Testis (tissue), 2 donors: ENCODE measurements around the gene UBE2U.

ENCODE experiments used
- POLR2A ChIP-seq: fragments of 450-650 bp; IDR thresholded peaks from one replicate; pipeline ENCODE4 v1.6.1; 2017; ENCODE audit warnings: antibody characterized with exemption, mild to moderate bottlenecking, moderate library complexity
- TF ChIP-seq, protein P1 (sequence below), 3 experiments: fragments of 450-650 bp in 2 of 3; fragments of 200-600 bp in 1 of 3; sonication (generic) in 1 of 3; IDR thresholded peaks; one replicate each; pipeline ENCODE4 v1.5.1; 2016 to 2019; ENCODE audit warnings: antibody characterized with exemption in 3 of 3, mild to moderate bottlenecking in 2 of 3, moderate library complexity in 1 of 3

DNA sequence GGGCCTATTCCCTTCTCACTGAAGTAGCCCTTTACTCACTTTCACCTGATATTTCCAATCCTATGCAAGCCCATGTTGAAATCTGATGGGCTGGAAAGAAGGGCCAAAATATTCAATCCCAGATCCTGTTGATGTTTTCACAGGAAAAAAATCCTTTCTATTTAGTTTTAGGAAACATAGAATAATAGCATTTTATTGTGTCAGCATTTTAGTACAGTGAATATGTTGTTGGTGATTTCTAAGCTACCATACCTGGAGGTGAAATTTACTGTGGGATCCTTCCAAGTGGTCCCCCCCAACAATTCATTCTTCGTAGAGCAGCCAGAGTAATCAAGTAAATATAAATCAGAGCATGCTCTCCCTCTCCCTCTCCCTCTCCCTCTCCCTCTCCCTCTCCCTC is 3.4 kb upstream of the UBE2U start:
- TF ChIP-seq, protein P1, sequence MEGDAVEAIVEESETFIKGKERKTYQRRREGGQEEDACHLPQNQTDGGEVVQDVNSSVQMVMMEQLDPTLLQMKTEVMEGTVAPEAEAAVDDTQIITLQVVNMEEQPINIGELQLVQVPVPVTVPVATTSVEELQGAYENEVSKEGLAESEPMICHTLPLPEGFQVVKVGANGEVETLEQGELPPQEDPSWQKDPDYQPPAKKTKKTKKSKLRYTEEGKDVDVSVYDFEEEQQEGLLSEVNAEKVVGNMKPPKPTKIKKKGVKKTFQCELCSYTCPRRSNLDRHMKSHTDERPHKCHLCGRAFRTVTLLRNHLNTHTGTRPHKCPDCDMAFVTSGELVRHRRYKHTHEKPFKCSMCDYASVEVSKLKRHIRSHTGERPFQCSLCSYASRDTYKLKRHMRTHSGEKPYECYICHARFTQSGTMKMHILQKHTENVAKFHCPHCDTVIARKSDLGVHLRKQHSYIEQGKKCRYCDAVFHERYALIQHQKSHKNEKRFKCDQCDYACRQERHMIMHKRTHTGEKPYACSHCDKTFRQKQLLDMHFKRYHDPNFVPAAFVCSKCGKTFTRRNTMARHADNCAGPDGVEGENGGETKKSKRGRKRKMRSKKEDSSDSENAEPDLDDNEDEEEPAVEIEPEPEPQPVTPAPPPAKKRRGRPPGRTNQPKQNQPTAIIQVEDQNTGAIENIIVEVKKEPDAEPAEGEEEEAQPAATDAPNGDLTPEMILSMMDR (IDR thresholded peaks at IDR 0.05), result no peak
- no peak for TF ChIP-seq POLR2A
